ENCODE measurements around the gene TECPR2.

The TECPR2 gene

GRCh38 chr14:102427642-102428041 lies 64.9 kb downstream of the TECPR2 start:
- DNase-seq, result no peak

GRCh38 chr14:102430212-102430908 lies 67.6 kb downstream of the TECPR2 start:
- no peak for DNase-seq

GRCh38 chr14:102431751-102432150 lies 69.0 kb downstream of the TECPR2 start:
- DNase-seq, result no peak

- DNase-seq, result no peak
Observed at GRCh38 chr14:102434647-102435175, 72.0 kb downstream of the TECPR2 start.

- peak; percentile 95 for DNase-seq
Observed at GRCh38 chr14:102437997-102438915, 75.5 kb downstream of the TECPR2 start.

GRCh38 chr14:102439556-102439955 lies 76.8 kb downstream of the TECPR2 start:
- no peak for DNase-seq

GRCh38 chr14:102440392-102440791 lies 77.7 kb downstream of the TECPR2 start:
- no peak for DNase-seq

- DNase-seq, result no peak
Observed at GRCh38 chr14:102442241-102443211, 79.8 kb downstream of the TECPR2 start.

GRCh38 chr14:102445066-102445465 lies 82.3 kb downstream of the TECPR2 start:
- DNase-seq, result no peak

GRCh38 chr14:102445641-102446040 lies 82.9 kb downstream of the TECPR2 start:
- DNase-seq, result no peak

GRCh38 chr14:102450206-102451063 lies 87.7 kb downstream of the TECPR2 start:
- no peak for DNase-seq

GRCh38 chr14:102451064-102451352 lies 88.3 kb downstream of the TECPR2 start:
- DNase-seq, result no peak

GRCh38 chr14:102452302-102452701 lies 89.6 kb downstream of the TECPR2 start:
- DNase-seq, result no peak

GRCh38 chr14:102454711-102455110 lies 92.0 kb downstream of the TECPR2 start:
- no peak for DNase-seq

GRCh38 chr14:102457509-102457908 lies 94.8 kb downstream of the TECPR2 start:
- DNase-seq, result no peak

GRCh38 chr14:102461490-102462338 lies 99.0 kb downstream of the TECPR2 start:
- DNase-seq, result no peak

- DNase-seq, result no peak
Observed at GRCh38 chr14:102462391-102462790, 99.7 kb downstream of the TECPR2 start.

GRCh38 chr14:102464006-102464405 lies 101.3 kb downstream of the TECPR2 start:
- DNase-seq, result no peak

- no peak for DNase-seq
Observed at GRCh38 chr14:102464846-102465341, 102.2 kb downstream of the TECPR2 start.

- no peak for DNase-seq
Observed at GRCh38 chr14:102469261-102469660, 106.5 kb downstream of the TECPR2 start.

All from eye (tissue), 1 donor.